ENCODE results near the gene PIM3.

PIM3 gene

GRCh38 chr22:50009251-50009650 is 48.7 kb downstream of the PIM3 start:
- DNase-seq = no peak

GRCh38 chr22:50009765-50010675 is 49.4 kb downstream of the PIM3 start:
- no peak for DNase-seq

GRCh38 chr22:50010676-50011446 is 50.3 kb downstream of the PIM3 start:
- no peak for DNase-seq

GRCh38 chr22:50011447-50012210 is 51.1 kb downstream of the PIM3 start:
- no peak for DNase-seq

- no peak for DNase-seq
These were observed 51.9 kb downstream of the PIM3 start, which contains the start of gene IL17REL for GRCh38 chr22:50012211-50013181. Gene IL17REL, minus strand, starts transcription at chr22:50012765. Its CDS starts 119 bp downstream, at chr22:50012646.

All from NCI-H82 (cell line).